Glutamatergic neuron (in vitro differentiated cells): ENCODE measurements around the gene MRPS14. TPM values are rescaled to one million over a fixed set of nuclear protein-coding genes. Genes with fewer than 3 reads are reported as not detected.

Experiments used
- DNase-seq: peaks from one replicate; pipeline ENCODE4 v3.0.0; 2022
- H3K27ac Mint-ChIP-seq: one replicate; pipeline ENCODE4 v1.8.0; 2020; ENCODE audit warnings: mild to moderate bottlenecking, mixed read lengths, inconsistent platforms; ENCODE audit not compliant: unreplicated experiment
- H3K27me3 Mint-ChIP-seq: one replicate; pipeline ENCODE4 v1.8.0; 2020; ENCODE audit warnings: mild to moderate bottlenecking, moderate library complexity, mixed read lengths, inconsistent platforms; ENCODE audit not compliant: unreplicated experiment
- H3K36me3 Mint-ChIP-seq: one replicate; pipeline ENCODE4 v1.8.0; 2020; ENCODE audit warnings: mild to moderate bottlenecking, mixed read lengths, inconsistent platforms; ENCODE audit not compliant: unreplicated experiment
- H3K4me1 Mint-ChIP-seq: one replicate; pipeline ENCODE4 v1.8.0; 2020; ENCODE audit warnings: mild to moderate bottlenecking, low read depth, mixed read lengths, inconsistent platforms; ENCODE audit not compliant: unreplicated experiment
- H3K4me3 Mint-ChIP-seq: one replicate; pipeline ENCODE4 v1.8.0; 2020; ENCODE audit warnings: mild to moderate bottlenecking, mixed read lengths, inconsistent platforms; ENCODE audit not compliant: unreplicated experiment
- H3K9me3 Mint-ChIP-seq: one replicate; pipeline ENCODE4 v1.8.0; 2020; ENCODE audit warnings: mild to moderate bottlenecking, moderate library complexity, mixed read lengths, inconsistent platforms; ENCODE audit not compliant: unreplicated experiment
- CTCF ChIP-seq: fragments of 200-600 bp; sonication (generic); IDR thresholded peaks from one replicate; pipeline ENCODE4 v1.5.0; 2021; ENCODE audit not compliant: partially characterized antibody, unreplicated experiment
- total RNA-seq: library from RNA; stranded (reverse); fragmentation: NEBNext Ultra II Directional; extraction: Animal tissue kit (Norgen Biotek cat#: 25700); gene quantifications from one replicate; pipeline ENCODE4 v1.2.1, GENCODE V29; 2021; ENCODE audit not compliant: unreplicated experiment

MRPS14 gene
- total RNA-seq, 1 donor from 2014 or later: 35.3 TPM

DNA sequence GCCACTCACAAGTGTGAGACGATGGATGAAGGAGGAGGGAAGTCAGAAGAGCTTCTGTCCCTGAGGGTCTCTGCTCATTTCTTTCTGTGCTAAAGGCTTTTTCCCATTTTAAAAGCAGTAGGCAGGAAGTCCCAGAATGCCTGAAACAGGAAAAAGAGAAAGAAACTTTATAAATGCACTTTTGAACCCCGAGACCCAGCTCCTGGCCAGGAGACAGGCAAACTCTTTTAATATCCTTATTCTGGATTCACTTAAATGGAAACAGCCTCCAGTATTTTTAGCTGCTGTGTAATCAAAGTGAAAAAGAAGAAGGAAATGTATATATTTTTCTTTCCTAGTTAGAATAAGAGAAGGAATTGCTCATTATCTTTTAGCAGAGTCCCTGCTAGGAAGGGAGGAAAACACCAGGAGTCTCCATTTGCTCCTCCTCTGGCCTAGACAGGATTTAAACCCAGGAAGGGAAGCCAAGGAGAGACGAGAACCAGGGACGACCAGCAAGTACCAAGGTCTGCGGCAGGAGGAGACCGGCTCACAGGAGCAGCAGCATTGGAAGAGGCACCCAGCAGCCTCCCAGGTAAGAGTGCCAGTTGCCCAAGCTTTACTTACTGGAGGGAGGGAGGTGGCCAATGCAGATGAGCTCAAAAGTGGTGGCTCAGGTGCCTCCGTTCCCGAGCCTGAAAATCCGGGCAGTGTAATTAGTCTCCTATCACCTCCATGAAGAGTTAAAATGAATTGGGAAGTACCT, 44.3 kb upstream of the MRPS14 start, which contains the start of gene TNN:
Gene TNN, plus strand, starts transcription at position 472 of the 745 bp plus-strand sequence. CDS start 9,586 bp downstream, outside the sequence.
- Mint-ChIP-seq H3K9me3 (no peaks in the 10 kb centered on the region), H3K4me1 (peaks cover 18% of the 10 kb centered on the region), H3K36me3 (no peaks in the 10 kb centered on the region), H3K4me3 (no peak within 1 kb of the TSS), H3K27me3 (peaks cover 3% of the 10 kb centered on the region), H3K27ac (no peak within 1 kb of the TSS)
- TF ChIP-seq CTCF: no peak
- DNase-seq: no peak

DNA sequence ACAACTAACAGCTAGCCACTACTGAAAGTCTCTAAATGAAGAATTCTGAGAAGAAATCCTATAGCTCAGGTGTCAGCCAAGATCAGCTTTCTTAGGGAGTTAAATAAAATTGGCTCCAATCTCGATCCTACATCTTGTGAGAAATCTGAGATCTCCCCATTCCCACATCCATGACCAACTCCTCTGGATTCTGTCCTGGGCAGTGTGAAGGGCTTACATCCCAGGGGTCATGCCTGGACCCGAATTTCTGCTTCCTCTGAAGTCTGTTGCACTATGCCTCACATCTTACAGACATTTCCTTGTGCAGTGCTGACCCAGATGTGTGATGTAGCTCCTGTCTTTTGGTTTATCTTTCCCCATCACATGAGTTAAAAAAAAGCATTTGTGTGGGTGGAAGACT, 39.6 kb upstream of the MRPS14 start:
- no peaks in the 10 kb centered on the region for H3K27me3 Mint-ChIP-seq

DNA sequence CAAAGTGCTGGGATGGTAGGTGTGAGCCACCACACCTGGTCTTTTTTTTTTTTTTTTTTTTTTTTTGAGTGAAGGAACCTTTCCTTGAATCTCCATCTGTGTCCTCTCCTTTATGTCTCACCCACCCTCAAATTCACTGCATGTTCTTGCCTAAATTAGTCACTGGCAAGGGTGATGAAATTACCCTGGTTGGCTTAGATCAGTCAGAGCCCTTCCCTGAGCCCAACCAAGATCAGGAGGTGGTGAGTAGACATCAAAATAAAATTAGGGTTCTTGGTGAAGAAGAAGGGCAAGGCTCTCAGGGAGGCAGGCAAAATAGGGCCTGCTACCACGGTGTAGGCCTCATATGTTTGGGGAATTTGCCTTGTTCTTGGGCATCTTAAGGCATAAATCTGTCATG, 39.1 kb upstream of the MRPS14 start:
- no peaks in the 10 kb centered on the region for H3K36me3 Mint-ChIP-seq
- H3K4me1 Mint-ChIP-seq: no peaks in the 10 kb centered on the region
- no peak overlapping the region for H3K4me3 Mint-ChIP-seq
- no peaks in the 10 kb centered on the region for H3K27me3 Mint-ChIP-seq
- no peak for TF ChIP-seq CTCF
- DNase-seq: no peak
- H3K27ac Mint-ChIP-seq: no peak overlapping the region
- H3K9me3 Mint-ChIP-seq: no peaks in the 10 kb centered on the region

More for the DNA sequence above, 39.6 kb upstream of the MRPS14 start:
- no peak overlapping the region for H3K4me3 Mint-ChIP-seq
- no peaks in the 10 kb centered on the region for H3K4me1 Mint-ChIP-seq
- H3K9me3 Mint-ChIP-seq: no peaks in the 10 kb centered on the region
- no peak for TF ChIP-seq CTCF
- no peak for DNase-seq
- no peak overlapping the region for H3K27ac Mint-ChIP-seq
- H3K36me3 Mint-ChIP-seq: no peaks in the 10 kb centered on the region

- Mint-ChIP-seq H3K9me3 (peaks cover 3% of the 10 kb centered on the region), H3K4me3 (no peak overlapping the region), H3K4me1 (peaks cover 3% of the 10 kb centered on the region), H3K36me3 (no peaks in the 10 kb centered on the region), H3K27me3 (no peaks in the 10 kb centered on the region), H3K27ac (peak overlapping the region; percentile 13)
- no peak for DNase-seq
- no peak for TF ChIP-seq CTCF
Observed at GRCh38 chr1:175054736-175055135, 31.5 kb upstream of the MRPS14 start.

DNA sequence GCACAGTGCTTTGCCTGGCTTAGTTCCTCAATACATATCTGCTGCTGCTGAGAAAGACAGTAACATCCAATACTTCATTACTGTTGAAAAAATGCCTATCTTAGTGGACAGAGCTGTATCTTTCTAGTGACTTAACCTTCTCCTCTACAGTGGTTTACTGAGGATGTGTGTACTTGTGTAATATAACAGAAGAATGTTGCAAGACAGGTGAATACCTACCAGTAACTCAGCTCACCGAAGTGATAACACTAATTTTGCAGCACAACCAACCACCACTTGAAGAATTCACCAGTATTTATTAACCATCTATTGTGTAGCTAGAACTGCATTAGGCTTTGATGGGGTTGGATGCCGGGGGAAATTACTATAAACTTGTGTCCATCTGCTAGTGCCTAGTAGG, 27.8 kb upstream of the MRPS14 start:
- no peak overlapping the region for H3K4me3 Mint-ChIP-seq
- no peak overlapping the region for H3K27ac Mint-ChIP-seq
- no peaks in the 10 kb centered on the region for H3K9me3 Mint-ChIP-seq
- H3K27me3 Mint-ChIP-seq: no peaks in the 10 kb centered on the region
- no peak for DNase-seq
- TF ChIP-seq CTCF: no peak
- no peaks in the 10 kb centered on the region for H3K36me3 Mint-ChIP-seq
- H3K4me1 Mint-ChIP-seq: peaks cover 3% of the 10 kb centered on the region
